Measurements from ENCODE around the gene BAG1.

Gene BAG1

GRCh38 chr9:33264003-33264472 is 470 bp downstream of the BAG1 start:
- Histone ChIP-seq H3K9ac (ENCODE audit: low read depth, low read length, poor library complexity) (peak overlapping the region; percentile 95), H3K4me3 (ENCODE audit: low read length in 2 of 2) (peak overlapping the region; percentile 85 to 95), H3K9me3 (replicated peaks in 1 of 2; ENCODE audit: control insufficient read depth in 2 of 2, insufficient read depth in 1 of 2, low read depth in 1 of 2, low read length in 2 of 2) (no peaks in the 10 kb centered on the region), H3K23ac (ENCODE audit: low read depth, low read length, poor library complexity) (peak overlapping the region; percentile 75), H2BK5ac (ENCODE audit: low read length) (no peak overlapping the region), H4K91ac (ENCODE audit: low read depth, low read length, poor library complexity) (no peak overlapping the region), H3K4me1 (ENCODE audit: control insufficient read depth in 2 of 2, insufficient read depth in 1 of 2, low read depth in 1 of 2, low read length in 2 of 2) (peaks cover 7 to 14% of the 10 kb centered on the region in 2 donors), H2BK120ac (ENCODE audit: low read depth, low read length) (peak overlapping the region; percentile 66), H3K4ac (ENCODE audit: low read length) (no peak overlapping the region), H2BK15ac (ENCODE audit: low read length) (no peak overlapping the region), H3K27ac (replicated peaks; ENCODE audit: low read length) (no peak overlapping the region), H3K4me2 (ENCODE audit: insufficient read depth, low read length, poor library complexity, severe bottlenecking) (peak overlapping the region; percentile 90), H4K8ac (ENCODE audit: low read depth, low read length) (no peak overlapping the region), H2BK12ac (ENCODE audit: low read length) (no peak overlapping the region), H2AK5ac (ENCODE audit: low read depth, low read length) (peak overlapping the region; percentile 30), H3K27me3 (ENCODE audit: control insufficient read depth in 3 of 3, insufficient read depth in 3 of 3, low read depth in 1 of 3, low read length in 3 of 3) (no peaks in the 10 kb centered on the region), H3K18ac (ENCODE audit: low read length) (peak overlapping the region; percentile 90), H2AFZ (ENCODE audit: low read length) (peak overlapping the region; percentile 95), H3K79me1 (ENCODE audit: low read depth, low read length) (peaks cover 9% of the 10 kb centered on the region), H3K36me3 (replicated peaks in 1 of 2; ENCODE audit: control insufficient read depth in 2 of 2, insufficient read depth in 2 of 2, low read length in 2 of 2) (peaks cover 19 to 64% of the 10 kb centered on the region in 2 donors), H3K14ac (ENCODE audit: low read length) (peak overlapping the region; percentile 91)
- no peak for DNase-seq (ENCODE audit: low spot score)
- no CpG with 5 or more reads among the region's 37 CpGs for WGBS, 2 donors (ENCODE audit: extremely low coverage in 2 of 2, insufficient read length in 2 of 2, insufficient replicate concordance in 1 of 2)

GRCh38 chr9:33263131-33264002 is 1.1 kb downstream of the BAG1 start:
- no CpG with 5 or more reads among the region's 25 CpGs for WGBS, 2 donors (ENCODE audit: extremely low coverage in 2 of 2, insufficient read length in 2 of 2, insufficient replicate concordance in 1 of 2)
- Histone ChIP-seq H3K36me3 (replicated peaks in 1 of 2; ENCODE audit: control insufficient read depth in 2 of 2, insufficient read depth in 2 of 2, low read length in 2 of 2) (peaks cover 21 to 64% of the 10 kb centered on the region in 2 donors), H2BK15ac (ENCODE audit: low read length) (no peak overlapping the region)

GRCh38 chr9:33260372-33260771 is 4.1 kb downstream of the BAG1 start:
- H4K91ac ChIP-seq (ENCODE audit: low read depth, low read length, poor library complexity) = no peak overlapping the region
- H3K27ac ChIP-seq (replicated peaks; ENCODE audit: low read length) = no peak overlapping the region
- H2AFZ ChIP-seq (ENCODE audit: low read length) = no peak overlapping the region
- H3K4me2 ChIP-seq (ENCODE audit: insufficient read depth, low read length, poor library complexity, severe bottlenecking) = no peak overlapping the region
- DNase-seq (ENCODE audit: low spot score) = no peak
- H3K4me1 ChIP-seq (ENCODE audit: control insufficient read depth in 2 of 2, insufficient read depth in 1 of 2, low read depth in 1 of 2, low read length in 2 of 2) = peaks cover 5 to 9% of the 10 kb centered on the region in 2 donors
- no peak overlapping the region for H2BK120ac ChIP-seq (ENCODE audit: low read depth, low read length)
- H3K36me3 ChIP-seq (replicated peaks in 1 of 2; ENCODE audit: control insufficient read depth in 2 of 2, insufficient read depth in 2 of 2, low read length in 2 of 2) = peaks cover 32 to 73% of the 10 kb centered on the region in 2 donors
- no peak overlapping the region for H3K14ac ChIP-seq (ENCODE audit: low read length)
- H3K9me3 ChIP-seq (replicated peaks in 1 of 2; ENCODE audit: control insufficient read depth in 2 of 2, insufficient read depth in 1 of 2, low read depth in 1 of 2, low read length in 2 of 2) = no peaks in the 10 kb centered on the region
- H3K23ac ChIP-seq (ENCODE audit: low read depth, low read length, poor library complexity) = no peak overlapping the region
- H2BK5ac ChIP-seq (ENCODE audit: low read length) = no peak overlapping the region
- no peak overlapping the region for H3K4me3 ChIP-seq (ENCODE audit: low read length in 2 of 2)
- no peak overlapping the region for H2AK5ac ChIP-seq (ENCODE audit: low read depth, low read length)
- H2BK12ac ChIP-seq (ENCODE audit: low read length) = no peak overlapping the region
- H4K8ac ChIP-seq (ENCODE audit: low read depth, low read length) = no peak overlapping the region
- no CpG with 5 or more reads among the region's 1 CpG for WGBS, 2 donors (ENCODE audit: extremely low coverage in 2 of 2, insufficient read length in 2 of 2, insufficient replicate concordance in 1 of 2)
- H3K9ac ChIP-seq (ENCODE audit: low read depth, low read length, poor library complexity) = no peak overlapping the region
- H3K79me1 ChIP-seq (ENCODE audit: low read depth, low read length) = peaks cover 8% of the 10 kb centered on the region
- H3K27me3 ChIP-seq (ENCODE audit: control insufficient read depth in 3 of 3, insufficient read depth in 3 of 3, low read depth in 1 of 3, low read length in 3 of 3) = no peaks in the 10 kb centered on the region
- no peak overlapping the region for H2BK15ac ChIP-seq (ENCODE audit: low read length)
- H3K4ac ChIP-seq (ENCODE audit: low read length) = no peak overlapping the region
- H3K18ac ChIP-seq (ENCODE audit: low read length) = no peak overlapping the region

More at GRCh38 chr9:33263131-33264002, 1.1 kb downstream of the BAG1 start:
- Histone ChIP-seq H3K4ac (ENCODE audit: low read length) (no peak overlapping the region), H3K9me3 (replicated peaks in 1 of 2; ENCODE audit: control insufficient read depth in 2 of 2, insufficient read depth in 1 of 2, low read depth in 1 of 2, low read length in 2 of 2) (no peaks in the 10 kb centered on the region), H2AFZ (ENCODE audit: low read length) (peak overlapping the region; percentile 95), H2BK12ac (ENCODE audit: low read length) (no peak overlapping the region), H3K27me3 (ENCODE audit: control insufficient read depth in 3 of 3, insufficient read depth in 3 of 3, low read depth in 1 of 3, low read length in 3 of 3) (no peaks in the 10 kb centered on the region), H2BK5ac (ENCODE audit: low read length) (no peak overlapping the region), H3K27ac (replicated peaks; ENCODE audit: low read length) (no peak overlapping the region), H2AK5ac (ENCODE audit: low read depth, low read length) (peak overlapping the region; percentile 30), H3K4me3 (ENCODE audit: low read length in 2 of 2) (peak overlapping the region; percentile 85 to 95), H3K23ac (ENCODE audit: low read depth, low read length, poor library complexity) (peak overlapping the region; percentile 75), H4K8ac (ENCODE audit: low read depth, low read length) (no peak overlapping the region), H3K14ac (ENCODE audit: low read length) (peak overlapping the region; percentile 91), H4K91ac (ENCODE audit: low read depth, low read length, poor library complexity) (no peak overlapping the region), H3K9ac (ENCODE audit: low read depth, low read length, poor library complexity) (peak overlapping the region; percentile 94), H3K79me1 (ENCODE audit: low read depth, low read length) (peaks cover 9% of the 10 kb centered on the region), H3K4me1 (ENCODE audit: control insufficient read depth in 2 of 2, insufficient read depth in 1 of 2, low read depth in 1 of 2, low read length in 2 of 2) (peaks cover 7 to 14% of the 10 kb centered on the region in 2 donors), H3K18ac (ENCODE audit: low read length) (peak overlapping the region; percentile 48), H3K4me2 (ENCODE audit: insufficient read depth, low read length, poor library complexity, severe bottlenecking) (peak overlapping the region; percentile 90), H2BK120ac (ENCODE audit: low read depth, low read length) (no peak overlapping the region)
- no peak for DNase-seq (ENCODE audit: low spot score)

GRCh38 chr9:33257276-33257675 is 7.2 kb downstream of the BAG1 start:
- H4K91ac ChIP-seq (ENCODE audit: low read depth, low read length, poor library complexity) = no peak overlapping the region
- WGBS, 2 donors (ENCODE audit: extremely low coverage in 2 of 2, insufficient read length in 2 of 2, insufficient replicate concordance in 1 of 2) = no CpG with 5 or more reads among the region's 4 CpGs

More at GRCh38 chr9:33257276-33257675, 7.2 kb downstream of the BAG1 start:
- no peak overlapping the region for H3K18ac ChIP-seq (ENCODE audit: low read length)
- H3K27me3 ChIP-seq (ENCODE audit: control insufficient read depth in 3 of 3, insufficient read depth in 3 of 3, low read depth in 1 of 3, low read length in 3 of 3) = no peaks in the 10 kb centered on the region
- no peak for DNase-seq (ENCODE audit: low spot score)
- no peak overlapping the region for H2AFZ ChIP-seq (ENCODE audit: low read length)
- H3K36me3 ChIP-seq (replicated peaks in 1 of 2; ENCODE audit: control insufficient read depth in 2 of 2, insufficient read depth in 2 of 2, low read length in 2 of 2) = peaks cover 46 to 99% of the 10 kb centered on the region in 2 donors
- H2BK5ac ChIP-seq (ENCODE audit: low read length) = no peak overlapping the region
- H3K4me3 ChIP-seq (ENCODE audit: low read length in 2 of 2) = no peak overlapping the region
- no peak overlapping the region for H2BK12ac ChIP-seq (ENCODE audit: low read length)
- no peaks in the 10 kb centered on the region for H3K4me1 ChIP-seq (ENCODE audit: control insufficient read depth in 2 of 2, insufficient read depth in 1 of 2, low read depth in 1 of 2, low read length in 2 of 2)
- H2BK120ac ChIP-seq (ENCODE audit: low read depth, low read length) = no peak overlapping the region
- H3K23ac ChIP-seq (ENCODE audit: low read depth, low read length, poor library complexity) = no peak overlapping the region
- H2AK5ac ChIP-seq (ENCODE audit: low read depth, low read length) = no peak overlapping the region
- no peaks in the 10 kb centered on the region for H3K79me1 ChIP-seq (ENCODE audit: low read depth, low read length)
- no peak overlapping the region for H3K4ac ChIP-seq (ENCODE audit: low read length)
- H3K14ac ChIP-seq (ENCODE audit: low read length) = no peak overlapping the region
- no peak overlapping the region for H3K27ac ChIP-seq (replicated peaks; ENCODE audit: low read length)
- H3K9me3 ChIP-seq (replicated peaks in 1 of 2; ENCODE audit: control insufficient read depth in 2 of 2, insufficient read depth in 1 of 2, low read depth in 1 of 2, low read length in 2 of 2) = no peaks in the 10 kb centered on the region
- H4K8ac ChIP-seq (ENCODE audit: low read depth, low read length) = no peak overlapping the region
- no peak overlapping the region for H3K9ac ChIP-seq (ENCODE audit: low read depth, low read length, poor library complexity)
- H2BK15ac ChIP-seq (ENCODE audit: low read length) = no peak overlapping the region
- no peak overlapping the region for H3K4me2 ChIP-seq (ENCODE audit: insufficient read depth, low read length, poor library complexity, severe bottlenecking)

All from neuronal stem cell (in vitro differentiated cells).